Measurements from ENCODE around the gene TAGAP. TPM values are rescaled to one million over a fixed set of nuclear protein-coding genes. Genes with fewer than 3 reads are reported as not detected.

Gene TAGAP
- total RNA-seq, 4 donors from 2014 or later = 1.0 to 4.3 (median 1.9) TPM

- H3K4me1 ChIP-seq = no peaks in the 10 kb centered on the region
- peaks cover 35% of the 10 kb centered on the region for H3K27me3 ChIP-seq
- no peak overlapping the region for H3K27ac ChIP-seq
- no peak overlapping the region for H3K4me3 ChIP-seq
- no peaks in the 10 kb centered on the region for H3K9me3 ChIP-seq
- 61 to 72% methylated on average over 12 of the region's 12 CpGs for WGBS, 2 donors (ENCODE audit: low coverage in 1 of 2)
- no peak for ATAC-seq
- no peaks in the 10 kb centered on the region for H3K36me3 ChIP-seq
- TF ChIP-seq EP300 (IDR thresholded peaks at IDR 0.05) = no peak
Observed at GRCh38 chr6:159075506-159076228, 30.9 kb upstream of the TAGAP start.

DNA sequence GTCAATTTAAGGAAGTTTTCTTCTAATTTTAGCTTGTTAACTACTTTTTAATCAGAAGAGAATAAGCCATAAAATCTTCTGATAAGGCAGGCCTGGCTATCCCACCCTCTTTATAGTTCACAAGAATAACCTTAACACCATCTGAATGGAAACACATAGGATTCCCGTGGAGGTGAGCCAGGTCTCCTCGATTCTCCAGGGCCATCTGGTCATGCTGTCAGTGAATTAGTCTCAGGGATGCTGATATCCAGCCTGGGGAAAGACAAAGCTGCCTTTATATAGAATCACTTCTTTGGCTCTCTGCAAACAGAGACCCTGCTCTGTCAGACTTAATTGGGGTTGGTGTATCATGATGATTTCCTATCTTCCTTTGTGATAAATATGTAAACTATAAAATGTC, 30.1 kb upstream of the TAGAP start:
- Histone ChIP-seq H3K36me3 (no peaks in the 10 kb centered on the region), H3K9me3 (no peaks in the 10 kb centered on the region), H3K27me3 (peaks cover 30% of the 10 kb centered on the region), H3K27ac (no peak overlapping the region), H3K4me1 (no peaks in the 10 kb centered on the region), H3K4me3 (no peak overlapping the region)
- TF ChIP-seq CTCF (IDR thresholded peaks at IDR 0.05) (no peak), EP300 (IDR thresholded peaks at IDR 0.05) (no peak), POLR2AphosphoS5 (IDR thresholded peaks at IDR 0.05) (no peak), POLR2A (IDR thresholded peaks at IDR 0.05) (no peak)
- ATAC-seq = no peak
- WGBS, 2 donors (ENCODE audit: low coverage in 1 of 2) = 58 to 69% methylated on average over 2 of the region's 2 CpGs

GRCh38 chr6:159074120-159074684, 29.4 kb upstream of the TAGAP start:
- no peak overlapping the region for H3K27ac ChIP-seq
- 61 to 80% methylated on average over 1 to 3 of the region's 3 CpGs for WGBS, 2 donors (ENCODE audit: low coverage in 1 of 2)
- ATAC-seq = no peak
- H3K27me3 ChIP-seq = peaks cover 30% of the 10 kb centered on the region
- H3K4me1 ChIP-seq = no peaks in the 10 kb centered on the region
- no peak overlapping the region for H3K4me3 ChIP-seq
- no peak for TF ChIP-seq POLR2A (IDR thresholded peaks at IDR 0.05)
- TF ChIP-seq CTCF (IDR thresholded peaks at IDR 0.05) = no peak
- TF ChIP-seq EP300 (IDR thresholded peaks at IDR 0.05) = no peak
- no peak for TF ChIP-seq POLR2AphosphoS5 (IDR thresholded peaks at IDR 0.05)
- H3K9me3 ChIP-seq = no peaks in the 10 kb centered on the region
- no peaks in the 10 kb centered on the region for H3K36me3 ChIP-seq

- no peak overlapping the region for H3K27ac ChIP-seq
- H3K27me3 ChIP-seq = peaks cover 11% of the 10 kb centered on the region
- WGBS, 2 donors (ENCODE audit: low coverage in 1 of 2) = 84 to 85% methylated on average over 7 of the region's 7 CpGs
- no peaks in the 10 kb centered on the region for H3K4me1 ChIP-seq
- ATAC-seq = no peak
- no peaks in the 10 kb centered on the region for H3K36me3 ChIP-seq
- H3K9me3 ChIP-seq = no peaks in the 10 kb centered on the region
- no peak for TF ChIP-seq POLR2AphosphoS5 (IDR thresholded peaks at IDR 0.05)
- no peak overlapping the region for H3K4me3 ChIP-seq
Observed at GRCh38 chr6:159071843-159072769, 27.3 kb upstream of the TAGAP start.

GRCh38 chr6:159068904-159069578, 24.2 kb upstream of the TAGAP start:
- H3K27me3 ChIP-seq = peaks cover 6% of the 10 kb centered on the region
- H3K36me3 ChIP-seq = no peaks in the 10 kb centered on the region
- no peaks in the 10 kb centered on the region for H3K4me1 ChIP-seq
- WGBS, 2 donors (ENCODE audit: low coverage in 1 of 2) = 67 to 80% methylated on average over 8 to 14 of the region's 17 CpGs
- H3K4me3 ChIP-seq = no peak overlapping the region
- no peak overlapping the region for H3K27ac ChIP-seq
- TF ChIP-seq POLR2AphosphoS5 (IDR thresholded peaks at IDR 0.05) = no peak
- no peak for TF ChIP-seq EP300 (IDR thresholded peaks at IDR 0.05)
- no peak for TF ChIP-seq POLR2A (IDR thresholded peaks at IDR 0.05)
- no peak for TF ChIP-seq CTCF (IDR thresholded peaks at IDR 0.05)
- H3K9me3 ChIP-seq = no peaks in the 10 kb centered on the region
- no peak for ATAC-seq
